ENCODE data around the gene OR5AN1. TPM values are rescaled to one million over a fixed set of nuclear protein-coding genes. Genes with fewer than 3 reads are reported as not detected.

Gene OR5AN1, protein sequence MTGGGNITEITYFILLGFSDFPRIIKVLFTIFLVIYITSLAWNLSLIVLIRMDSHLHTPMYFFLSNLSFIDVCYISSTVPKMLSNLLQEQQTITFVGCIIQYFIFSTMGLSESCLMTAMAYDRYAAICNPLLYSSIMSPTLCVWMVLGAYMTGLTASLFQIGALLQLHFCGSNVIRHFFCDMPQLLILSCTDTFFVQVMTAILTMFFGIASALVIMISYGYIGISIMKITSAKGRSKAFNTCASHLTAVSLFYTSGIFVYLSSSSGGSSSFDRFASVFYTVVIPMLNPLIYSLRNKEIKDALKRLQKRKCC
- total RNA-seq (under 1 TPM in 1 of 2 donors, not detected in 1; 0.25 TPM), polyA plus RNA-seq (under 1 TPM in 1 of 2 donors, not detected in 1; 0.06 TPM)

DNA sequence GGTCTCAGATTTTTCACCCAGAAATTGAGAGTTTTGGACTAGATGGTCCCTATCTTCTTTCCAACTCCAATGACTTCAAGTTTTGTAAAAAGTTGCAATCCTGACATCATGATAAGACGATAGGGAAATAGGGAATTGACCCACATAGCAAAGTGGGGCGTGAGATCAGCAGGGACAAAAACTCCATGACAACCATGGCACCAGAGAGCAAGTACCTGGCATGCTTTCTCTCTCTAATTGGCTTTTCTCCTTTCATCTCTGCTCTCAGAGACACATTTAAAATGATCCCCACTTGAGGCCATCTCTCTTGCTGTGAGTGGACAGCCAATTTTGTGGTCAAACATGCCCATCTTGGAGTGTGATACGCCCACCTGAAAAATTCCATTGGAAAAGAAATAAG, at the start of gene OR5AN1:
OR5AN1 (plus strand) TSS at position 301 of the 400 bp plus-strand sequence. CDS start 5,564 bp downstream, outside the sequence.
- H3K27ac ChIP-seq (ENCODE audit: low read depth in 1 of 2, low read length in 2 of 2), result no peak within 1 kb of the TSS
- H3K4me3 ChIP-seq (ENCODE audit: low read depth in 1 of 3, low read length in 3 of 3), result no peak within 1 kb of the TSS
- no peaks in the 10 kb centered on the region for H3K4me1 ChIP-seq (ENCODE audit: control insufficient read depth in 4 of 4, insufficient read depth in 4 of 4, low read length in 3 of 4)
- no peaks in the 10 kb centered on the region for H3K9me3 ChIP-seq (ENCODE audit: control insufficient read depth in 4 of 4, low read length in 3 of 4)
- TF ChIP-seq SP1 (IDR thresholded peaks at IDR 0.05) (no peak), FOXA1 (IDR thresholded peaks at IDR 0.05) (no peak)
- TF ChIP-seq, protein P1, sequence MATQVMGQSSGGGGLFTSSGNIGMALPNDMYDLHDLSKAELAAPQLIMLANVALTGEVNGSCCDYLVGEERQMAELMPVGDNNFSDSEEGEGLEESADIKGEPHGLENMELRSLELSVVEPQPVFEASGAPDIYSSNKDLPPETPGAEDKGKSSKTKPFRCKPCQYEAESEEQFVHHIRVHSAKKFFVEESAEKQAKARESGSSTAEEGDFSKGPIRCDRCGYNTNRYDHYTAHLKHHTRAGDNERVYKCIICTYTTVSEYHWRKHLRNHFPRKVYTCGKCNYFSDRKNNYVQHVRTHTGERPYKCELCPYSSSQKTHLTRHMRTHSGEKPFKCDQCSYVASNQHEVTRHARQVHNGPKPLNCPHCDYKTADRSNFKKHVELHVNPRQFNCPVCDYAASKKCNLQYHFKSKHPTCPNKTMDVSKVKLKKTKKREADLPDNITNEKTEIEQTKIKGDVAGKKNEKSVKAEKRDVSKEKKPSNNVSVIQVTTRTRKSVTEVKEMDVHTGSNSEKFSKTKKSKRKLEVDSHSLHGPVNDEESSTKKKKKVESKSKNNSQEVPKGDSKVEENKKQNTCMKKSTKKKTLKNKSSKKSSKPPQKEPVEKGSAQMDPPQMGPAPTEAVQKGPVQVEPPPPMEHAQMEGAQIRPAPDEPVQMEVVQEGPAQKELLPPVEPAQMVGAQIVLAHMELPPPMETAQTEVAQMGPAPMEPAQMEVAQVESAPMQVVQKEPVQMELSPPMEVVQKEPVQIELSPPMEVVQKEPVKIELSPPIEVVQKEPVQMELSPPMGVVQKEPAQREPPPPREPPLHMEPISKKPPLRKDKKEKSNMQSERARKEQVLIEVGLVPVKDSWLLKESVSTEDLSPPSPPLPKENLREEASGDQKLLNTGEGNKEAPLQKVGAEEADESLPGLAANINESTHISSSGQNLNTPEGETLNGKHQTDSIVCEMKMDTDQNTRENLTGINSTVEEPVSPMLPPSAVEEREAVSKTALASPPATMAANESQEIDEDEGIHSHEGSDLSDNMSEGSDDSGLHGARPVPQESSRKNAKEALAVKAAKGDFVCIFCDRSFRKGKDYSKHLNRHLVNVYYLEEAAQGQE (IDR thresholded peaks at IDR 0.05), result no peak
- H3K9ac ChIP-seq (ENCODE audit: low read depth in 1 of 2, low read length in 2 of 2), result no peak within 1 kb of the TSS
- no peaks in the 10 kb centered on the region for H3K27me3 ChIP-seq (ENCODE audit: control insufficient read depth in 4 of 4, insufficient read depth in 4 of 4, low read length in 3 of 4)
- WGBS, result 87% methylated on average over 3 of the region's 3 CpGs
- H3K36me3 ChIP-seq (ENCODE audit: control insufficient read depth in 4 of 4, insufficient read depth in 3 of 4, low read depth in 1 of 4, low read length in 3 of 4), result no peaks in the 10 kb centered on the region
- no peak for DNase-seq (ENCODE audit: low spot score)

DNA sequence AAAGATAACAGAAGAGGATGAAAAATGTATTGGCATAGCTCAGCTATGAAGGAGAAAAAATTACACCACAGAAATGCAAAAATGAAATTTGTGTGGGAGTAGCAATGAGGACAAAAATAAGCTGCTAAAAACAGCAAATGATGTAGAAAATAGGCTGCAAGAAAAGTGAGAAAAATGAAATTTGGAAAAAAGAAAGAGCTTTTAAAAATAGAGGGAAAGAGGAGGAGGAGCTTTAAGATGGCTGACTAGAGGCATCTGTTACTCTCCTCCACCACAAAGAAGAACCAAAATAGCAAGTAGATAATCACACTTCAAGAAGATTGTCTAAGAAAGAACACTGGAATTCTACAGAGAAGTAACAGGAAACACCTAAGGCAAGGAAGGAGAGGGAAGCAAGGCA, 23.7 kb upstream of the OR5AN1 start:
- peaks cover 0 to 4% (median 0%) of the 10 kb centered on the region in 4 donors for H3K9me3 ChIP-seq (ENCODE audit: control insufficient read depth in 4 of 4, low read length in 3 of 4)
- TF ChIP-seq, protein P1 (IDR thresholded peaks at IDR 0.05), result no peak
- no peak for TF ChIP-seq TAF1 (conservative IDR thresholded peaks at IDR 0.05)
- TF ChIP-seq GABPA (IDR thresholded peaks at IDR 0.05 in 1 of 2, conservative IDR thresholded peaks at IDR 0.05 in 1 of 2), result no peak
- no peak for TF ChIP-seq NR2F2 (IDR thresholded peaks at IDR 0.05)
- TF ChIP-seq, protein P2, sequence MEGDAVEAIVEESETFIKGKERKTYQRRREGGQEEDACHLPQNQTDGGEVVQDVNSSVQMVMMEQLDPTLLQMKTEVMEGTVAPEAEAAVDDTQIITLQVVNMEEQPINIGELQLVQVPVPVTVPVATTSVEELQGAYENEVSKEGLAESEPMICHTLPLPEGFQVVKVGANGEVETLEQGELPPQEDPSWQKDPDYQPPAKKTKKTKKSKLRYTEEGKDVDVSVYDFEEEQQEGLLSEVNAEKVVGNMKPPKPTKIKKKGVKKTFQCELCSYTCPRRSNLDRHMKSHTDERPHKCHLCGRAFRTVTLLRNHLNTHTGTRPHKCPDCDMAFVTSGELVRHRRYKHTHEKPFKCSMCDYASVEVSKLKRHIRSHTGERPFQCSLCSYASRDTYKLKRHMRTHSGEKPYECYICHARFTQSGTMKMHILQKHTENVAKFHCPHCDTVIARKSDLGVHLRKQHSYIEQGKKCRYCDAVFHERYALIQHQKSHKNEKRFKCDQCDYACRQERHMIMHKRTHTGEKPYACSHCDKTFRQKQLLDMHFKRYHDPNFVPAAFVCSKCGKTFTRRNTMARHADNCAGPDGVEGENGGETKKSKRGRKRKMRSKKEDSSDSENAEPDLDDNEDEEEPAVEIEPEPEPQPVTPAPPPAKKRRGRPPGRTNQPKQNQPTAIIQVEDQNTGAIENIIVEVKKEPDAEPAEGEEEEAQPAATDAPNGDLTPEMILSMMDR (IDR thresholded peaks at IDR 0.05; ENCODE audit: low read depth, low read length, missing input control), result no peak
- TF ChIP-seq, protein P3, sequence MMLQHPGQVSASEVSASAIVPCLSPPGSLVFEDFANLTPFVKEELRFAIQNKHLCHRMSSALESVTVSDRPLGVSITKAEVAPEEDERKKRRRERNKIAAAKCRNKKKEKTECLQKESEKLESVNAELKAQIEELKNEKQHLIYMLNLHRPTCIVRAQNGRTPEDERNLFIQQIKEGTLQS (IDR thresholded peaks at IDR 0.05), result no peak
- TF ChIP-seq EGR1 (IDR thresholded peaks at IDR 0.05; ENCODE audit: low read depth in 2 of 2), result no peak
- no peak for TF ChIP-seq RAD21 (IDR thresholded peaks at IDR 0.05)
- no peak for TF ChIP-seq JUND (IDR thresholded peaks at IDR 0.05)
- TF ChIP-seq YY1 (IDR thresholded peaks at IDR 0.05), result no peak
- TF ChIP-seq HNF4G (IDR thresholded peaks at IDR 0.05), result no peak
- TF ChIP-seq, protein P4, sequence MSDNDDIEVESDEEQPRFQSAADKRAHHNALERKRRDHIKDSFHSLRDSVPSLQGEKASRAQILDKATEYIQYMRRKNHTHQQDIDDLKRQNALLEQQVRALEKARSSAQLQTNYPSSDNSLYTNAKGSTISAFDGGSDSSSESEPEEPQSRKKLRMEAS (IDR thresholded peaks at IDR 0.05), result no peak
- no peak for TF ChIP-seq FOXA2 (IDR thresholded peaks at IDR 0.05)
- TF ChIP-seq HNF4A (conservative IDR thresholded peaks at IDR 0.05), result no peak
- no peak for TF ChIP-seq FOXA1 (IDR thresholded peaks at IDR 0.05)
- no peak for TF ChIP-seq RXRA (IDR thresholded peaks at IDR 0.05)
- TF ChIP-seq, protein P5, sequence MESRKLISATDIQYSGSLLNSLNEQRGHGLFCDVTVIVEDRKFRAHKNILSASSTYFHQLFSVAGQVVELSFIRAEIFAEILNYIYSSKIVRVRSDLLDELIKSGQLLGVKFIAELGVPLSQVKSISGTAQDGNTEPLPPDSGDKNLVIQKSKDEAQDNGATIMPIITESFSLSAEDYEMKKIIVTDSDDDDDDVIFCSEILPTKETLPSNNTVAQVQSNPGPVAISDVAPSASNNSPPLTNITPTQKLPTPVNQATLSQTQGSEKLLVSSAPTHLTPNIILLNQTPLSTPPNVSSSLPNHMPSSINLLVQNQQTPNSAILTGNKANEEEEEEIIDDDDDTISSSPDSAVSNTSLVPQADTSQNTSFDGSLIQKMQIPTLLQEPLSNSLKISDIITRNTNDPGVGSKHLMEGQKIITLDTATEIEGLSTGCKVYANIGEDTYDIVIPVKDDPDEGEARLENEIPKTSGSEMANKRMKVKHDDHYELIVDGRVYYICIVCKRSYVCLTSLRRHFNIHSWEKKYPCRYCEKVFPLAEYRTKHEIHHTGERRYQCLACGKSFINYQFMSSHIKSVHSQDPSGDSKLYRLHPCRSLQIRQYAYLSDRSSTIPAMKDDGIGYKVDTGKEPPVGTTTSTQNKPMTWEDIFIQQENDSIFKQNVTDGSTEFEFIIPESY (IDR thresholded peaks at IDR 0.05), result no peak
- no peak for DNase-seq (ENCODE audit: low spot score)
- no peaks in the 10 kb centered on the region for H3K36me3 ChIP-seq (ENCODE audit: control insufficient read depth in 4 of 4, insufficient read depth in 3 of 4, low read depth in 1 of 4, low read length in 3 of 4)
- H3K4me1 ChIP-seq (ENCODE audit: control insufficient read depth in 4 of 4, insufficient read depth in 4 of 4, low read length in 3 of 4), result peaks cover 0 to 2% (median 0%) of the 10 kb centered on the region in 4 donors
- no peak overlapping the region for H3K27ac ChIP-seq (ENCODE audit: low read depth in 1 of 2, low read length in 2 of 2)
- H3K4me3 ChIP-seq (ENCODE audit: low read depth in 1 of 3, low read length in 3 of 3), result no peak overlapping the region
- H3K27me3 ChIP-seq (ENCODE audit: control insufficient read depth in 4 of 4, insufficient read depth in 4 of 4, low read length in 3 of 4), result no peaks in the 10 kb centered on the region
- no peak overlapping the region for H3K9ac ChIP-seq (ENCODE audit: low read depth in 1 of 2, low read length in 2 of 2)
